ENCODE data around the gene SELENOS. TPM values are rescaled to one million over a fixed set of nuclear protein-coding genes. Genes with fewer than 3 reads are reported as not detected.

Gene SELENOS
- total and polyA plus RNA-seq, 9 of the 15 experiments (the other 6 are each of a cell fraction or from before 2014, with no cell fraction given): 24.9 to 57.4 (median 47.9) TPM

DNA sequence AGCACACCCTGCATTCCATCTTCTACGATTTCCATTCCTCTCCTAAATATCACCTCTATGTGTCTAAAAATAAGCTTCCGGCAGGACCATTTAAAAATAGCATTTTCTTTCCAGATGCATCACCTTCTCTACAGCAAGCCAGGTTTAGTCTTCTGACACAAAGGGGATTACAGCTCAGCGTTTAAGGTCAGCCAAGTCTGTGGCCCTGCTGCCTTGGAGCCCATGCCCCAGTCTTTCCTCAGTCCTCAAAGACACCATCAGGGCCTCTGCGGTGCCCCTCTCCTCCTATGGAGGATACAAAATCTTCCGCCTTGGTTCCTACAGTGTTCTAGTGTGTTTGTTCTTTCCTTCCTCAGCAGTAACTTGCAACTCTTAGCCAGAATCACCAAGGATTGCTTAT lies 3.8 kb downstream of the SELENOS start:
- Histone ChIP-seq H3K4me2 (ENCODE audit: insufficient read depth, low read length) (no peak overlapping the region), H3K79me2 (ENCODE audit: control insufficient read depth, insufficient read depth, low read length) (peaks cover 19% of the 10 kb centered on the region), H3K36me3 (ENCODE audit: control insufficient read depth, insufficient read depth, low read length) (peaks cover 57% of the 10 kb centered on the region), H3K4me3 (no peak overlapping the region), H3K27ac (ENCODE audit: extremely low read depth, low read depth, low read length) (no peak overlapping the region), H3K27me3 (ENCODE audit: control insufficient read depth in 2 of 2, insufficient read depth in 2 of 2, low read length in 2 of 2) (no peaks in the 10 kb centered on the region), H2AFZ (ENCODE audit: low read depth, low read length) (no peak overlapping the region), H3K4me1 (replicated peaks in 1 of 2; ENCODE audit: control insufficient read depth in 2 of 2, insufficient read depth in 2 of 2, low read length in 2 of 2) (peaks cover 6 to 10% of the 10 kb centered on the region in 2 experiments; a peak in 4 of 5 replicates), H3K9me3 (replicated peaks; ENCODE audit: control insufficient read depth, insufficient read depth, low read depth, low read length) (no peaks in the 10 kb centered on the region), H3K9me1 (ENCODE audit: control insufficient read depth, insufficient read depth, low read length) (no peaks in the 10 kb centered on the region), H3K9ac (ENCODE audit: insufficient read depth in 1 of 2, low read depth in 2 of 2, low read length in 2 of 2) (no peak overlapping the region), H4K20me1 (replicated peaks; ENCODE audit: control insufficient read depth, insufficient read depth, low read length) (peaks cover 11% of the 10 kb centered on the region; the same call in 1 of the 2 replicates)
- intact Hi-C loops (cut with micrococcal nuclease): no loop called here
- in situ Hi-C loops (cut with MboI): loop anchor here (25.0 kb wide), 2 partner anchors 361 to 636 kb away; partner anchors contain the start of gene LRRK1
- FAIRE-seq: no peak
- DNase-seq (ENCODE audit: extremely low read depth in 1 of 4, low spot score in 3 of 4): no peak
- POLR2A ChIA-PET: interaction anchor here (0.6 to 0.8 kb wide), 2 partner anchors 9 to 224 kb away, joined by 3 to 4 read pairs; no protein-coding TSS in a partner anchor
- no peak for ATAC-seq
- WGBS (ENCODE audit: insufficient coverage, low coverage, missing lambda C conversion rate): 74% methylated on average over 5 of the region's 5 CpGs
- TF ChIP-seq, protein P1, sequence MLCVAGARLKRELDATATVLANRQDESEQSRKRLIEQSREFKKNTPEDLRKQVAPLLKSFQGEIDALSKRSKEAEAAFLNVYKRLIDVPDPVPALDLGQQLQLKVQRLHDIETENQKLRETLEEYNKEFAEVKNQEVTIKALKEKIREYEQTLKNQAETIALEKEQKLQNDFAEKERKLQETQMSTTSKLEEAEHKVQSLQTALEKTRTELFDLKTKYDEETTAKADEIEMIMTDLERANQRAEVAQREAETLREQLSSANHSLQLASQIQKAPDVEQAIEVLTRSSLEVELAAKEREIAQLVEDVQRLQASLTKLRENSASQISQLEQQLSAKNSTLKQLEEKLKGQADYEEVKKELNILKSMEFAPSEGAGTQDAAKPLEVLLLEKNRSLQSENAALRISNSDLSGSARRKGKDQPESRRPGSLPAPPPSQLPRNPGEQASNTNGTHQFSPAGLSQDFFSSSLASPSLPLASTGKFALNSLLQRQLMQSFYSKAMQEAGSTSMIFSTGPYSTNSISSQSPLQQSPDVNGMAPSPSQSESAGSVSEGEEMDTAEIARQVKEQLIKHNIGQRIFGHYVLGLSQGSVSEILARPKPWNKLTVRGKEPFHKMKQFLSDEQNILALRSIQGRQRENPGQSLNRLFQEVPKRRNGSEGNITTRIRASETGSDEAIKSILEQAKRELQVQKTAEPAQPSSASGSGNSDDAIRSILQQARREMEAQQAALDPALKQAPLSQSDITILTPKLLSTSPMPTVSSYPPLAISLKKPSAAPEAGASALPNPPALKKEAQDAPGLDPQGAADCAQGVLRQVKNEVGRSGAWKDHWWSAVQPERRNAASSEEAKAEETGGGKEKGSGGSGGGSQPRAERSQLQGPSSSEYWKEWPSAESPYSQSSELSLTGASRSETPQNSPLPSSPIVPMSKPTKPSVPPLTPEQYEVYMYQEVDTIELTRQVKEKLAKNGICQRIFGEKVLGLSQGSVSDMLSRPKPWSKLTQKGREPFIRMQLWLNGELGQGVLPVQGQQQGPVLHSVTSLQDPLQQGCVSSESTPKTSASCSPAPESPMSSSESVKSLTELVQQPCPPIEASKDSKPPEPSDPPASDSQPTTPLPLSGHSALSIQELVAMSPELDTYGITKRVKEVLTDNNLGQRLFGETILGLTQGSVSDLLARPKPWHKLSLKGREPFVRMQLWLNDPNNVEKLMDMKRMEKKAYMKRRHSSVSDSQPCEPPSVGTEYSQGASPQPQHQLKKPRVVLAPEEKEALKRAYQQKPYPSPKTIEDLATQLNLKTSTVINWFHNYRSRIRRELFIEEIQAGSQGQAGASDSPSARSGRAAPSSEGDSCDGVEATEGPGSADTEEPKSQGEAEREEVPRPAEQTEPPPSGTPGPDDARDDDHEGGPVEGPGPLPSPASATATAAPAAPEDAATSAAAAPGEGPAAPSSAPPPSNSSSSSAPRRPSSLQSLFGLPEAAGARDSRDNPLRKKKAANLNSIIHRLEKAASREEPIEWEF (CRISPR knock-in tag; IDR thresholded peaks at IDR 0.05): no peak
- TF ChIP-seq, protein P2, sequence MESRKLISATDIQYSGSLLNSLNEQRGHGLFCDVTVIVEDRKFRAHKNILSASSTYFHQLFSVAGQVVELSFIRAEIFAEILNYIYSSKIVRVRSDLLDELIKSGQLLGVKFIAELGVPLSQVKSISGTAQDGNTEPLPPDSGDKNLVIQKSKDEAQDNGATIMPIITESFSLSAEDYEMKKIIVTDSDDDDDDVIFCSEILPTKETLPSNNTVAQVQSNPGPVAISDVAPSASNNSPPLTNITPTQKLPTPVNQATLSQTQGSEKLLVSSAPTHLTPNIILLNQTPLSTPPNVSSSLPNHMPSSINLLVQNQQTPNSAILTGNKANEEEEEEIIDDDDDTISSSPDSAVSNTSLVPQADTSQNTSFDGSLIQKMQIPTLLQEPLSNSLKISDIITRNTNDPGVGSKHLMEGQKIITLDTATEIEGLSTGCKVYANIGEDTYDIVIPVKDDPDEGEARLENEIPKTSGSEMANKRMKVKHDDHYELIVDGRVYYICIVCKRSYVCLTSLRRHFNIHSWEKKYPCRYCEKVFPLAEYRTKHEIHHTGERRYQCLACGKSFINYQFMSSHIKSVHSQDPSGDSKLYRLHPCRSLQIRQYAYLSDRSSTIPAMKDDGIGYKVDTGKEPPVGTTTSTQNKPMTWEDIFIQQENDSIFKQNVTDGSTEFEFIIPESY (CRISPR knock-in tag; IDR thresholded peaks at IDR 0.05): no peak
- no peak for TF ChIP-seq ZNF143 (CRISPR knock-in tag; IDR thresholded peaks at IDR 0.05)
- no peak for TF ChIP-seq ZNF12 (CRISPR knock-in tag; IDR thresholded peaks at IDR 0.05)
- TF ChIP-seq, protein P3, sequence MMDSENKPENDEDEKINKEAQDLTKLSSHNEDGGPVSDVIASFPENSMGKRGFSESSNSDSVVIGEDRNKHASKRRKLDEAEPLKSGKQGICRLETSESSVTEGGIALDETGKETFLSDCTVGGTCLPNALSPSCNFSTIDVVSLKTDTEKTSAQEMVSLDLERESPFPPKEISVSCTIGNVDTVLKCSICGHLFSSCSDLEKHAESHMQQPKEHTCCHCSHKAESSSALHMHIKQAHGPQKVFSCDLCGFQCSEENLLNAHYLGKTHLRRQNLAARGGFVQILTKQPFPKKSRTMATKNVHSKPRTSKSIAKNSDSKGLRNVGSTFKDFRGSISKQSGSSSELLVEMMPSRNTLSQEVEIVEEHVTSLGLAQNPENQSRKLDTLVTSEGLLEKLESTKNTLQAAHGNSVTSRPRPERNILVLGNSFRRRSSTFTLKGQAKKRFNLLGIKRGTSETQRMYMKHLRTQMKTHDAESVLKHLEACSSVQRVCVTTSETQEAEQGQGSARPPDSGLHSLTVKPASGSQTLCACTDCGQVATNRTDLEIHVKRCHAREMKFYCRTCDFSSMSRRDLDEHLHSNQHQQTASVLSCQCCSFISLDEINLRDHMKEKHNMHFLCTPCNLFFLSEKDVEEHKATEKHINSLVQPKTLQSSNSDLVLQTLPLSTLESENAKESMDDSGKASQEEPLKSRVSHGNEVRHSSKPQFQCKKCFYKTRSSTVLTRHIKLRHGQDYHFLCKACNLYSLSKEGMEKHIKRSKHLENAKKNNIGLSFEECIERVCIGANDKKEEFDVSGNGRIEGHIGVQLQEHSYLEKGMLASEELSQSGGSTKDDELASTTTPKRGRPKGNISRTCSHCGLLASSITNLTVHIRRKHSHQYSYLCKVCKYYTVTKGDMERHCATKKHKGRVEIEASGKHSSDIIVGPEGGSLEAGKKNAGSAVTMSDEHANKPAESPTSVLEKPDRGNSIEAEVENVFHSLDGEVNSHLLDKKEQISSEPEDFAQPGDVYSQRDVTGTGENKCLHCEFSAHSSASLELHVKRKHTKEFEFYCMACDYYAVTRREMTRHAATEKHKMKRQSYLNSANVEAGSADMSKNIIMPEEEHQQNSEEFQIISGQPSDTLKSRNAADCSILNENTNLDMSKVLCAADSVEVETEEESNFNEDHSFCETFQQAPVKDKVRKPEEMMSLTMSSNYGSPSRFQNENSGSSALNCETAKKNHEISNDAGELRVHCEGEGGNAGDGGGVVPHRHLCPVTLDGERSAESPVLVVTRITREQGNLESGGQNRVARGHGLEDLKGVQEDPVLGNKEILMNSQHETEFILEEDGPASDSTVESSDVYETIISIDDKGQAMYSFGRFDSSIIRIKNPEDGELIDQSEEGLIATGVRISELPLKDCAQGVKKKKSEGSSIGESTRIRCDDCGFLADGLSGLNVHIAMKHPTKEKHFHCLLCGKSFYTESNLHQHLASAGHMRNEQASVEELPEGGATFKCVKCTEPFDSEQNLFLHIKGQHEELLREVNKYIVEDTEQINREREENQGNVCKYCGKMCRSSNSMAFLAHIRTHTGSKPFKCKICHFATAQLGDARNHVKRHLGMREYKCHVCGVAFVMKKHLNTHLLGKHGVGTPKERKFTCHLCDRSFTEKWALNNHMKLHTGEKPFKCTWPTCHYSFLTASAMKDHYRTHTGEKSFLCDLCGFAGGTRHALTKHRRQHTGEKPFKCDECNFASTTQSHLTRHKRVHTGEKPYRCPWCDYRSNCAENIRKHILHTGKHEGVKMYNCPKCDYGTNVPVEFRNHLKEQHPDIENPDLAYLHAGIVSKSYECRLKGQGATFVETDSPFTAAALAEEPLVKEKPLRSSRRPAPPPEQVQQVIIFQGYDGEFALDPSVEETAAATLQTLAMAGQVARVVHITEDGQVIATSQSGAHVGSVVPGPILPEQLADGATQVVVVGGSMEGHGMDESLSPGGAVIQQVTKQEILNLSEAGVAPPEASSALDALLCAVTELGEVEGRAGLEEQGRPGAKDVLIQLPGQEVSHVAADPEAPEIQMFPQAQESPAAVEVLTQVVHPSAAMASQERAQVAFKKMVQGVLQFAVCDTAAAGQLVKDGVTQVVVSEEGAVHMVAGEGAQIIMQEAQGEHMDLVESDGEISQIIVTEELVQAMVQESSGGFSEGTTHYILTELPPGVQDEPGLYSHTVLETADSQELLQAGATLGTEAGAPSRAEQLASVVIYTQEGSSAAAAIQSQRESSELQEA (IDR thresholded peaks at IDR 0.05; ENCODE audit: low read depth): no peak
- no peak for TF ChIP-seq ZNF311 (CRISPR knock-in tag; IDR thresholded peaks at IDR 0.05)
- TF ChIP-seq FOXJ3 (CRISPR knock-in tag; IDR thresholded peaks at IDR 0.05): no peak
- BruUV-seq (replicated peaks): no TSS peak
- CTCF ChIA-PET (ENCODE audit: low intra/inter-chr PET ratio): no interaction called here

All from K562 (cell line).